Hepatocyte (in vitro differentiated cells): Measurements from ENCODE around the gene ITGA8. TPM values are rescaled to one million over a fixed set of nuclear protein-coding genes. Genes with fewer than 3 reads are reported as not detected.
A peak's percentile ranks its signal among the peaks of the same experiment; 100 is the strongest.

Experiments used
- DNase-seq: peaks from one replicate; pipeline ENCODE4 v3.0.0-alpha.2; 2016; ENCODE audit warnings: low spot score
- H2AFZ ChIP-seq: fragments of 200-600 bp; sonication (generic); 2 replicates; pipeline ENCODE4 v1.6.0; 2016; ENCODE audit warnings: antibody characterized with exemption, mild to moderate bottlenecking
- H3K27ac ChIP-seq: fragments of 200-600 bp; sonication (generic); 2 replicates; pipeline ENCODE4 v1.5.1; 2016; ENCODE audit warnings: mild to moderate bottlenecking
- H3K27me3 ChIP-seq: fragments of 200-600 bp; sonication (generic); 2 replicates; pipeline ENCODE4 v1.6.1; 2016
- H3K36me3 ChIP-seq: fragments of 200-600 bp; sonication (generic); replicated peaks from 2 replicates; pipeline ENCODE4 v1.5.1; 2016; ENCODE audit warnings: low read depth; ENCODE audit not compliant: insufficient read depth
- H3K4me1 ChIP-seq: fragments of 200-600 bp; sonication (generic); 2 replicates; pipeline ENCODE4 v1.5.1; 2016; ENCODE audit warnings: mild to moderate bottlenecking, moderate library complexity; ENCODE audit not compliant: insufficient read depth
- H3K4me2 ChIP-seq: fragments of 200-600 bp; sonication (generic); 2 replicates; pipeline ENCODE4 v1.6.0; 2016
- H3K4me3 ChIP-seq: fragments of 200-600 bp; sonication (generic); 2 replicates; pipeline ENCODE4 v1.5.1; 2016; ENCODE audit warnings: mild to moderate bottlenecking
- H3K79me2 ChIP-seq: fragments of 200-600 bp; sonication (generic); 2 replicates; pipeline ENCODE4 v1.6.0; 2017; ENCODE audit warnings: mild to moderate bottlenecking
- H3K9me2 ChIP-seq: fragments of 200-600 bp; sonication (generic); replicated peaks from 2 replicates; pipeline ENCODE4 v1.6.0; 2017; ENCODE audit warnings: mild to moderate bottlenecking; ENCODE audit not compliant: insufficient read depth
- H3K9me3 ChIP-seq: fragments of 200-600 bp; sonication (generic); 2 replicates; pipeline ENCODE4 v1.5.1; 2016; ENCODE audit warnings: low read depth, mild to moderate bottlenecking
- H4K20me1 ChIP-seq: fragments of 200-600 bp; sonication (generic); 2 replicates; pipeline ENCODE4 v1.6.0; 2016; ENCODE audit warnings: mild to moderate bottlenecking; ENCODE audit not compliant: insufficient read depth, poor library complexity, severe bottlenecking
- EZH2 ChIP-seq: fragments of 200-600 bp; sonication (generic); IDR thresholded peaks from 2 replicates; pipeline ENCODE4 v1.6.1; 2016; ENCODE audit warnings: antibody characterized with exemption, mild to moderate bottlenecking, borderline replicate concordance
- EZH2phosphoT487 ChIP-seq: fragments of 200-600 bp; sonication (generic); IDR thresholded peaks from one replicate; pipeline ENCODE4 v1.6.1; 2018; ENCODE audit warnings: antibody characterized with exemption, mild to moderate bottlenecking, low read depth, moderate library complexity; ENCODE audit not compliant: unreplicated experiment, severe bottlenecking
- WGBS: methylation state at CpG from one replicate; pipeline ENCODE4 v1.1.6; 2016; ENCODE audit warnings: low lambda C conversion rate; ENCODE audit errors: missing lambda C conversion rate; 5-methylcytosine and 5-hydroxymethylcytosine counted together
- polyA plus RNA-seq: library from polyadenylated mRNA; unstranded; fragments of >200 nt; fragmentation: Nextera tagmentation; extraction: Ambion mirVana; gene quantifications from 2 replicates; pipeline ENCODE4 v1.2.1, GENCODE V29; 2016
- total RNA-seq: library from RNA; depleted of rRNA; stranded (reverse); fragments of >200 nt; gene quantifications from 2 replicates; pipeline ENCODE4 v1.2.3, GENCODE V29; 2014
- TF ChIP-seq, protein P1 (sequence below): fragments of 200-600 bp; sonication (generic); IDR thresholded peaks from 2 replicates; pipeline ENCODE4 v1.5.1; 2016; ENCODE audit warnings: antibody characterized with exemption, mild to moderate bottlenecking; ENCODE audit not compliant: poor library complexity

The ITGA8 gene
- total and polyA plus RNA-seq, 2 experiments from 2014 or later: 2.9 to 16.8 TPM

DNA sequence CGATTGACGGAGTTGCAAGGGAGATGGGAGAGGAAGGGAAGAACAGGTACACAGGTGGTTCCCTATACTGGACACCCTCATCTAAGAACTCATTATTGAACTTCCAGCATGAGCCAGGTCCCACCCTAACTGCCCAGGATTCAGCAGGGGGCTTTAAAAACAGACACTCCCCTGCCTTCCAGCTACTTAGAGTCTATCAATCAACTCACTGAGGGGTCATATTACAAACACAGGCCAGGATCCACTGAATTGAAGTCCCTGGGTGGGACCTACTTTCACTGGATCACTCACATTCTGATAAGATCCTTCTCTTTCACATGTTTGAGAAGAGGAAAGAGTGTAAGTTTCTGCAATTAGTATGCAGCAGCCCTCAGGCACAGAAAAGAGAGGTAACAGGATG, 92.8 kb downstream of the ITGA8 start:
- no peaks in the 10 kb centered on the region for H4K20me1 ChIP-seq
- no peak for DNase-seq
- WGBS: 94% methylated on average over 2 of the region's 2 CpGs
- H3K27ac ChIP-seq: no peak overlapping the region
- H2AFZ ChIP-seq: no peak overlapping the region
- H3K4me3 ChIP-seq: no peak overlapping the region
- no peaks in the 10 kb centered on the region for H3K36me3 ChIP-seq
- H3K9me2 ChIP-seq: no peaks in the 10 kb centered on the region
- TF ChIP-seq EZH2phosphoT487 (no peak), EZH2 (no peak)
- TF ChIP-seq, protein P1, sequence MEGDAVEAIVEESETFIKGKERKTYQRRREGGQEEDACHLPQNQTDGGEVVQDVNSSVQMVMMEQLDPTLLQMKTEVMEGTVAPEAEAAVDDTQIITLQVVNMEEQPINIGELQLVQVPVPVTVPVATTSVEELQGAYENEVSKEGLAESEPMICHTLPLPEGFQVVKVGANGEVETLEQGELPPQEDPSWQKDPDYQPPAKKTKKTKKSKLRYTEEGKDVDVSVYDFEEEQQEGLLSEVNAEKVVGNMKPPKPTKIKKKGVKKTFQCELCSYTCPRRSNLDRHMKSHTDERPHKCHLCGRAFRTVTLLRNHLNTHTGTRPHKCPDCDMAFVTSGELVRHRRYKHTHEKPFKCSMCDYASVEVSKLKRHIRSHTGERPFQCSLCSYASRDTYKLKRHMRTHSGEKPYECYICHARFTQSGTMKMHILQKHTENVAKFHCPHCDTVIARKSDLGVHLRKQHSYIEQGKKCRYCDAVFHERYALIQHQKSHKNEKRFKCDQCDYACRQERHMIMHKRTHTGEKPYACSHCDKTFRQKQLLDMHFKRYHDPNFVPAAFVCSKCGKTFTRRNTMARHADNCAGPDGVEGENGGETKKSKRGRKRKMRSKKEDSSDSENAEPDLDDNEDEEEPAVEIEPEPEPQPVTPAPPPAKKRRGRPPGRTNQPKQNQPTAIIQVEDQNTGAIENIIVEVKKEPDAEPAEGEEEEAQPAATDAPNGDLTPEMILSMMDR: no peak
- no peaks in the 10 kb centered on the region for H3K9me3 ChIP-seq
- H3K4me2 ChIP-seq: no peak overlapping the region
- H3K4me1 ChIP-seq: no peaks in the 10 kb centered on the region
- H3K79me2 ChIP-seq: no peaks in the 10 kb centered on the region
- no peaks in the 10 kb centered on the region for H3K27me3 ChIP-seq

DNA sequence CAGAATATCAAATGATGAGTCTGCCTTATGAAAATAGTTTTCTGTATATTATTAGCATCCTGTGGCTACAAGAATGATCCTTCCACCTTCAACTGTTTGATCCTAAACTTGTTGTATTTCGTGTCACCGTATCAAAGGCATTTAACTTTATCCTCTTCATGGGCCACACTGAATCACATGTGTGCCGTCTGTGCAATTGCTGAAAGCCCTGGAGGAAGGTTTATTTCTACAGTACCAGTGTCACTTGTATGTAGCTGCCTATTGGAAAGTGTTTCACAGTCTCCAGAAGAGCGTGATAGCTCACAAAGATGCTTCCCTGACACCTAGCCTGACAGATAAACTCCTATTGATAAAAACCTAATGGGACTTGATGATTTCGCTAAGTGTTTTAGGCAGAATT, 94.5 kb downstream of the ITGA8 start:
- WGBS: 67% methylated on average over 5 of the region's 5 CpGs
- H4K20me1 ChIP-seq: no peaks in the 10 kb centered on the region
- H3K4me1 ChIP-seq: no peaks in the 10 kb centered on the region
- peak overlapping the region; percentile 26 for H3K27ac ChIP-seq
- H3K9me2 ChIP-seq: no peaks in the 10 kb centered on the region
- no peaks in the 10 kb centered on the region for H3K27me3 ChIP-seq
- DNase-seq: no peak
- H2AFZ ChIP-seq: no peak overlapping the region
- TF ChIP-seq EZH2phosphoT487 (no peak), EZH2 (no peak)
- TF ChIP-seq, protein P1: no peak
- H3K4me3 ChIP-seq: no peak overlapping the region
- H3K79me2 ChIP-seq: no peaks in the 10 kb centered on the region
- no peak overlapping the region for H3K4me2 ChIP-seq
- no peaks in the 10 kb centered on the region for H3K9me3 ChIP-seq
- H3K36me3 ChIP-seq: no peaks in the 10 kb centered on the region

GRCh38 chr10:15624401-15625196, 95.1 kb downstream of the ITGA8 start:
- H3K27ac ChIP-seq: peak overlapping the region; percentile 24
- WGBS: 67% methylated on average over 6 of the region's 6 CpGs

More at GRCh38 chr10:15624401-15625196, 95.1 kb downstream of the ITGA8 start:
- Histone ChIP-seq H3K9me3 (no peaks in the 10 kb centered on the region), H3K9me2 (no peaks in the 10 kb centered on the region), H3K79me2 (no peaks in the 10 kb centered on the region), H3K36me3 (no peaks in the 10 kb centered on the region), H3K4me1 (no peaks in the 10 kb centered on the region), H2AFZ (no peak overlapping the region), H3K27me3 (no peaks in the 10 kb centered on the region), H4K20me1 (no peaks in the 10 kb centered on the region), H3K4me3 (no peak overlapping the region), H3K4me2 (no peak overlapping the region)
- no peak for TF ChIP-seq EZH2phosphoT487
- TF ChIP-seq EZH2: no peak
- TF ChIP-seq, protein P1: no peak
- DNase-seq: peak; percentile 6
